Activated CD4-positive, alpha-beta T cell treated with anti-CD3 and anti-CD28 coated beads, Interleukin-2, amount 10 ng/mL, durations not matched to agents 24 days and 14 days (primary cell): ENCODE data around the gene RFC3. TPM values are rescaled to one million over a fixed set of nuclear protein-coding genes. Genes with fewer than 3 reads are reported as not detected.
"Not testable (repeated sequence)": the region's sequence is repeated elsewhere in the genome, so short reads cannot be mapped to it uniquely, and the experiment has no call there.

Experiments used
- DNase-seq: peaks from one replicate; pipeline ENCODE4 v3.0.0; 2022
- H3K27ac Mint-ChIP-seq: one replicate; pipeline ENCODE4 v1.8.0; 2022; ENCODE audit warnings: mild to moderate bottlenecking, mixed read lengths
- H3K27me3 Mint-ChIP-seq: one replicate; pipeline ENCODE4 v1.8.0; 2022; ENCODE audit warnings: mixed read lengths
- H3K36me3 Mint-ChIP-seq: one replicate; pipeline ENCODE4 v1.8.0; 2022; ENCODE audit warnings: low read depth, mild to moderate bottlenecking, mixed read lengths
- H3K4me1 Mint-ChIP-seq: one replicate; pipeline ENCODE4 v1.8.0; 2021; ENCODE audit warnings: mixed read lengths
- H3K4me3 Mint-ChIP-seq: one replicate; pipeline ENCODE4 v1.8.0; 2022; ENCODE audit warnings: mild to moderate bottlenecking, moderate library complexity, mixed read lengths
- H3K9me3 Mint-ChIP-seq: one replicate; pipeline ENCODE4 v1.8.0; 2021; ENCODE audit warnings: mixed read lengths
- intact Hi-C: fragments of 100-400 bp; cut with micrococcal nuclease; formaldehyde crosslinking; loops from one replicate; pipeline ENCODE4 v1.15.1; 2023
- total RNA-seq: library from RNA; stranded (reverse); gene quantifications from 2 replicates; pipeline ENCODE4 v1.2.3, GENCODE V29; 2022

The RFC3 gene
- total RNA-seq, 1 donor from 2014 or later: 81.0 TPM

GRCh38 chr13:33794576-33794975 is 23.4 kb upstream of the RFC3 start:
- intact Hi-C loops: no loop called here
- H3K36me3 Mint-ChIP-seq: no peaks in the 10 kb centered on the region
- peaks cover 4% of the 10 kb centered on the region for H3K27me3 Mint-ChIP-seq
- H3K4me1 Mint-ChIP-seq: no peaks in the 10 kb centered on the region
- no peak for DNase-seq
- H3K4me3 Mint-ChIP-seq: no peak overlapping the region
- no peaks in the 10 kb centered on the region for H3K9me3 Mint-ChIP-seq
- H3K27ac Mint-ChIP-seq: no peak overlapping the region

GRCh38 chr13:33796095-33796494 is 21.9 kb upstream of the RFC3 start:
- Mint-ChIP-seq H3K27me3 (peaks cover 10% of the 10 kb centered on the region), H3K4me1 (peaks cover 2% of the 10 kb centered on the region), H3K27ac (no peak overlapping the region), H3K36me3 (no peaks in the 10 kb centered on the region), H3K4me3 (no peak overlapping the region), H3K9me3 (no peaks in the 10 kb centered on the region)
- no peak for DNase-seq
- intact Hi-C loops: no loop called here

- Mint-ChIP-seq H3K27me3 (peaks cover 11% of the 10 kb centered on the region), H3K9me3 (no peaks in the 10 kb centered on the region), H3K4me3 (no peak overlapping the region), H3K36me3 (no peaks in the 10 kb centered on the region), H3K27ac (no peak overlapping the region), H3K4me1 (peaks cover 2% of the 10 kb centered on the region)
- intact Hi-C loops: no loop called here
- no peak for DNase-seq
Measured at GRCh38 chr13:33797622-33798021, 20.3 kb upstream of the RFC3 start.

- intact Hi-C loops: no loop called here
- Mint-ChIP-seq H3K36me3 (no peaks in the 10 kb centered on the region), H3K9me3 (no peaks in the 10 kb centered on the region), H3K27ac (no peak overlapping the region), H3K4me1 (peaks cover 2% of the 10 kb centered on the region), H3K27me3 (peaks cover 11% of the 10 kb centered on the region), H3K4me3 (no peak overlapping the region)
- DNase-seq: no peak
Measured at GRCh38 chr13:33798023-33798422, 19.9 kb upstream of the RFC3 start.

GRCh38 chr13:33799950-33800592 is 17.9 kb upstream of the RFC3 start:
- no peak overlapping the region for H3K27ac Mint-ChIP-seq
- no peak overlapping the region for H3K4me3 Mint-ChIP-seq
- H3K4me1 Mint-ChIP-seq: peaks cover 2% of the 10 kb centered on the region
- DNase-seq: no peak
- no peaks in the 10 kb centered on the region for H3K36me3 Mint-ChIP-seq
- H3K27me3 Mint-ChIP-seq: peaks cover 11% of the 10 kb centered on the region
- intact Hi-C loops: loop anchor here (5.0 kb wide), 1 partner anchor 1357 kb away; no protein-coding TSS in a partner anchor
- H3K9me3 Mint-ChIP-seq: no peaks in the 10 kb centered on the region

- intact Hi-C loops: loop anchor here (5.0 kb wide), 1 partner anchor 1357 kb away; no protein-coding TSS in a partner anchor
- H3K36me3 Mint-ChIP-seq: no peaks in the 10 kb centered on the region
- peaks cover 2% of the 10 kb centered on the region for H3K4me1 Mint-ChIP-seq
- no peaks in the 10 kb centered on the region for H3K9me3 Mint-ChIP-seq
- DNase-seq: no peak
- H3K27ac Mint-ChIP-seq: no peak overlapping the region
- H3K4me3 Mint-ChIP-seq: no peak overlapping the region
- H3K27me3 Mint-ChIP-seq: peaks cover 11% of the 10 kb centered on the region
Measured at GRCh38 chr13:33800646-33801186, 17.2 kb upstream of the RFC3 start.

GRCh38 chr13:33806470-33807248 is 11.3 kb upstream of the RFC3 start:
- DNase-seq: no peak
- no peaks in the 10 kb centered on the region for H3K36me3 Mint-ChIP-seq
- intact Hi-C loops: no loop called here
- H3K4me3 Mint-ChIP-seq: no peak overlapping the region
- H3K27ac Mint-ChIP-seq: no peak overlapping the region
- no peaks in the 10 kb centered on the region for H3K4me1 Mint-ChIP-seq
- H3K9me3 Mint-ChIP-seq: no peaks in the 10 kb centered on the region
- H3K27me3 Mint-ChIP-seq: peaks cover 18% of the 10 kb centered on the region

GRCh38 chr13:33812829-33813228 is 5.1 kb upstream of the RFC3 start:
- H3K36me3 Mint-ChIP-seq, H3K27me3 Mint-ChIP-seq, H3K9me3 Mint-ChIP-seq, H3K27ac Mint-ChIP-seq, DNase-seq, H3K4me1 Mint-ChIP-seq, H3K4me3 Mint-ChIP-seq: not testable (repeated sequence)
- intact Hi-C loops: loop anchor here (10.0 kb wide), 1 partner anchor 1278 kb away; the partner anchor contains the start of gene N4BP2L2

GRCh38 chr13:33815011-33815550 is 2.9 kb upstream of the RFC3 start:
- no peak for DNase-seq
- intact Hi-C loops: loop anchor here (5.0 to 10.0 kb wide), 4 partner anchors 138 to 1280 kb away; partner anchors contain the start of gene N4BP2L2
- H3K4me1 Mint-ChIP-seq: peaks cover 14% of the 10 kb centered on the region
- H3K27ac Mint-ChIP-seq: no peak overlapping the region
- H3K36me3 Mint-ChIP-seq: peaks cover 10% of the 10 kb centered on the region
- H3K4me3 Mint-ChIP-seq: no peak overlapping the region
- no peaks in the 10 kb centered on the region for H3K27me3 Mint-ChIP-seq
- H3K9me3 Mint-ChIP-seq: no peaks in the 10 kb centered on the region

GRCh38 chr13:33816912-33817311 is 1.0 kb upstream of the RFC3 start:
- no peaks in the 10 kb centered on the region for H3K27me3 Mint-ChIP-seq
- no peaks in the 10 kb centered on the region for H3K9me3 Mint-ChIP-seq
- H3K36me3 Mint-ChIP-seq: peaks cover 21% of the 10 kb centered on the region
- H3K4me1 Mint-ChIP-seq: peaks cover 25% of the 10 kb centered on the region
- intact Hi-C loops: loop anchor here (1.0 to 10.0 kb wide), 5 partner anchors 73 to 1282 kb away; partner anchors contain the start of gene N4BP2L2
- no peak overlapping the region for H3K27ac Mint-ChIP-seq
- DNase-seq: no peak
- peak overlapping the region; percentile 2 for H3K4me3 Mint-ChIP-seq

GRCh38 chr13:33817513-33817900 is 442 bp upstream of the RFC3 start:
- peaks cover 23% of the 10 kb centered on the region for H3K36me3 Mint-ChIP-seq
- no peaks in the 10 kb centered on the region for H3K27me3 Mint-ChIP-seq
- H3K4me3 Mint-ChIP-seq: peak overlapping the region; percentile 93
- H3K9me3 Mint-ChIP-seq: no peaks in the 10 kb centered on the region
- peak overlapping the region; percentile 95 for H3K27ac Mint-ChIP-seq
- DNase-seq: no peak
- intact Hi-C loops: loop anchor here (1.0 to 10.0 kb wide), 5 partner anchors 73 to 1283 kb away; partner anchors contain the start of gene N4BP2L2
- peaks cover 26% of the 10 kb centered on the region for H3K4me1 Mint-ChIP-seq

GRCh38 chr13:33825083-33825482 is 7.1 kb downstream of the RFC3 start:
- Mint-ChIP-seq H3K4me1 (peaks cover 39% of the 10 kb centered on the region), H3K27me3 (no peaks in the 10 kb centered on the region), H3K27ac (no peak overlapping the region), H3K4me3 (no peak overlapping the region), H3K36me3 (peaks cover 56% of the 10 kb centered on the region), H3K9me3 (no peaks in the 10 kb centered on the region)
- intact Hi-C loops: no loop called here
- DNase-seq: no peak

GRCh38 chr13:33827139-33827538 is 9.2 kb downstream of the RFC3 start:
- Mint-ChIP-seq H3K9me3 (no peaks in the 10 kb centered on the region), H3K4me3 (no peak overlapping the region), H3K27me3 (no peaks in the 10 kb centered on the region), H3K27ac (no peak overlapping the region), H3K36me3 (peaks cover 59% of the 10 kb centered on the region), H3K4me1 (peaks cover 27% of the 10 kb centered on the region)
- no peak for DNase-seq
- intact Hi-C loops: no loop called here
